CD4-positive, alpha-beta T cell (primary cell): ENCODE results near the gene ZFYVE21. TPM values are rescaled to one million over a fixed set of nuclear protein-coding genes. Genes with fewer than 3 reads are reported as not detected.

Source experiments
- ATAC-seq: fragments of 200-7000 bp; cut with Tn5 transposase; one replicate; pipeline ENCODE4 v1.10.0; 2022; ENCODE audit warnings: mild to moderate bottlenecking; ENCODE audit not compliant: poor library complexity
- CTCF ChIA-PET: fragments of 350-600 bp; sonication (Branson Sonifier 250); formaldehyde crosslinking; loops from one replicate; lab custom pipeline; 2021; ENCODE audit warnings: antibody characterized with exemption, inconsistent platforms; lab: Charles Lee
- POLR2A ChIA-PET: fragments of 350-600 bp; sonication (Branson Sonifier 250); formaldehyde crosslinking; loops from one replicate; lab custom pipeline; 2021; ENCODE audit warnings: antibody characterized with exemption, inconsistent platforms; lab: Charles Lee
- DNase-seq, 14 experiments: peaks; one replicate each; pipeline ENCODE4 v3.0.0-alpha.2; 2013 to 2020; ENCODE audit warnings: mixed read lengths in 2 of 14
- H3K27ac ChIP-seq, 2 donors: one replicate each; pipeline versions ENCODE4 v1.5.1 to v1.7.0; 2013; ENCODE audit warnings: low read length in 2 of 2, low read depth in 1 of 2, mild to moderate bottlenecking in 1 of 2
- H3K27me3 ChIP-seq, 2 experiments: 1 replicate in 1 of 2; 2 replicates in 1 of 2; pipeline versions ENCODE4 v1.6.1 to v1.7.0; 2013; ENCODE audit warnings: low read length in 2 of 2, control low read depth in 1 of 2, mild to moderate bottlenecking in 1 of 2, moderate library complexity in 1 of 2; ENCODE audit not compliant: insufficient read depth in 2 of 2, control insufficient read depth in 1 of 2
- H3K36me3 ChIP-seq: one replicate; pipeline ENCODE4 v1.6.1; 2013; ENCODE audit warnings: low read length, control low read depth; ENCODE audit not compliant: insufficient read depth
- H3K4me1 ChIP-seq: one replicate; pipeline ENCODE4 v1.6.1; 2013; ENCODE audit warnings: low read length, control low read depth; ENCODE audit not compliant: insufficient read depth
- H3K4me3 ChIP-seq: one replicate; pipeline ENCODE4 v1.5.1; 2013; ENCODE audit warnings: mild to moderate bottlenecking, low read length, moderate library complexity
- H3K9me3 ChIP-seq, 2 experiments: 1 replicate in 1 of 2; 2 replicates in 1 of 2; pipeline versions ENCODE4 v1.6.1 to v1.7.0; 2013; ENCODE audit warnings: low read length in 2 of 2, mild to moderate bottlenecking in 2 of 2, control low read depth in 1 of 2, moderate library complexity in 1 of 2; ENCODE audit not compliant: control insufficient read depth in 1 of 2, insufficient read depth in 1 of 2
- H3K27ac Mint-ChIP-seq: one replicate; pipeline ENCODE4 v1.8.0; 2020; ENCODE audit warnings: mixed read lengths
- H3K27me3 Mint-ChIP-seq: one replicate; pipeline ENCODE4 v1.8.0; 2021; ENCODE audit warnings: mixed read lengths
- H3K36me3 Mint-ChIP-seq: one replicate; pipeline ENCODE4 v1.8.0; 2021; ENCODE audit warnings: low read depth, mixed read lengths
- H3K4me1 Mint-ChIP-seq: one replicate; pipeline ENCODE4 v1.8.0; 2021; ENCODE audit warnings: low read depth, mixed read lengths
- H3K4me3 Mint-ChIP-seq: one replicate; pipeline ENCODE4 v1.8.0; 2020; ENCODE audit warnings: mild to moderate bottlenecking, mixed read lengths
- H3K9me3 Mint-ChIP-seq: one replicate; pipeline ENCODE4 v1.8.0; 2020; ENCODE audit warnings: mixed read lengths
- CTCF ChIP-seq: fragments of 200-600 bp; IDR thresholded peaks from one replicate; pipeline ENCODE4 v1.8.0; 2022; ENCODE audit warnings: antibody characterized with exemption, mild to moderate bottlenecking
- intact Hi-C, 2 experiments: fragments of 100-400 bp; cut with DNase I in 1 of 2; cut with micrococcal nuclease in 1 of 2; formaldehyde crosslinking; loops; one replicate each; pipeline versions ENCODE4 v1.15.1 to v1.9.0; 2023 to 2025; cut with DNase I, micrococcal nuclease
- total RNA-seq, 174 experiments: library from RNA in 2 of 174; stranded (reverse) in 2 of 174; gene quantifications; one replicate each; pipeline ENCODE4 v1.2.3 and lab custom pipeline; 2021 to 2026

Gene ZFYVE21
- total RNA-seq, 2 experiments from 2014 or later = 2.6 to 3.0 TPM

- ChIA-PET POLR2A (no interaction called here), CTCF (no interaction called here)
- Mint-ChIP-seq H3K4me3 (no peak overlapping the region), H3K27ac (no peak overlapping the region), H3K9me3 (no peaks in the 10 kb centered on the region), H3K4me1 (no peaks in the 10 kb centered on the region), H3K27me3 (no peaks in the 10 kb centered on the region), H3K36me3 (peaks cover 52% of the 10 kb centered on the region)
- no peak for ATAC-seq
- Histone ChIP-seq H3K36me3 (peaks cover 40% of the 10 kb centered on the region), H3K27ac (no peak overlapping the region), H3K9me3 (no peaks in the 10 kb centered on the region), H3K4me3 (no peak overlapping the region), H3K4me1 (no peaks in the 10 kb centered on the region), H3K27me3 (no peaks in the 10 kb centered on the region)
- no peak for DNase-seq
- intact Hi-C loops = no loop called here
- no peak for TF ChIP-seq CTCF
Measured at GRCh38 chr14:103736546-103737431, 21.2 kb downstream of the ZFYVE21 start.

- H3K9me3 Mint-ChIP-seq = no peaks in the 10 kb centered on the region
- no peak for TF ChIP-seq CTCF
- CTCF ChIA-PET = no interaction called here
- Histone ChIP-seq H3K4me1 (no peaks in the 10 kb centered on the region), H3K27me3 (no peaks in the 10 kb centered on the region), H3K27ac (no peak overlapping the region), H3K9me3 (no peaks in the 10 kb centered on the region), H3K4me3 (no peak overlapping the region), H3K36me3 (peaks cover 40% of the 10 kb centered on the region)
- no peak overlapping the region for H3K27ac Mint-ChIP-seq
- H3K4me1 Mint-ChIP-seq = no peaks in the 10 kb centered on the region
- POLR2A ChIA-PET = no interaction called here
- ATAC-seq (no peak), DNase-seq (no peak)
- intact Hi-C loops = no loop called here
- H3K27me3 Mint-ChIP-seq = no peaks in the 10 kb centered on the region
- peaks cover 52% of the 10 kb centered on the region for H3K36me3 Mint-ChIP-seq
- H3K4me3 Mint-ChIP-seq = no peak overlapping the region
Measured at GRCh38 chr14:103737432-103738045, 21.9 kb downstream of the ZFYVE21 start.

- Mint-ChIP-seq H3K4me1 (no peaks in the 10 kb centered on the region), H3K4me3 (no peak overlapping the region), H3K9me3 (no peaks in the 10 kb centered on the region), H3K27me3 (no peaks in the 10 kb centered on the region), H3K36me3 (peaks cover 51% of the 10 kb centered on the region), H3K27ac (no peak overlapping the region)
- Histone ChIP-seq H3K27ac (no peak overlapping the region), H3K4me3 (no peak overlapping the region), H3K36me3 (peaks cover 38% of the 10 kb centered on the region), H3K9me3 (no peaks in the 10 kb centered on the region), H3K27me3 (no peaks in the 10 kb centered on the region), H3K4me1 (no peaks in the 10 kb centered on the region)
- POLR2A ChIA-PET = no interaction called here
- no peak for ATAC-seq
- CTCF ChIA-PET = no interaction called here
- no peak for DNase-seq
- intact Hi-C loops = no loop called here
- no peak for TF ChIP-seq CTCF
Measured at GRCh38 chr14:103738166-103738565, 22.6 kb downstream of the ZFYVE21 start.
